ENCODE results near the gene RFPL1. TPM values are rescaled to one million over a fixed set of nuclear protein-coding genes. Genes with fewer than 3 reads are reported as not detected.
A peak's percentile ranks its signal among the peaks of the same experiment; 100 is the strongest.

Gene RFPL1
- total RNA-seq, 6 experiments from 2014 or later: not detected

- Mint-ChIP-seq H3K4me1 (ENCODE audit: low read depth) (no peaks in the 10 kb centered on the region), H3K27me3 (ENCODE audit: insufficient read depth) (peaks cover 17% of the 10 kb centered on the region), H3K9me3 (no peaks in the 10 kb centered on the region), H3K4me3 (no peak overlapping the region), H3K27ac (no peak overlapping the region), H3K36me3 (ENCODE audit: low read depth) (no peaks in the 10 kb centered on the region)
- peak; percentile 22 for DNase-seq
- no peak for TF ChIP-seq CTCF (IDR thresholded peaks at IDR 0.05)
These were observed 17.9 kb downstream of the RFPL1 start for GRCh38 chr22:29456211-29456671.

GRCh38 chr22:29457730-29458129 lies 19.3 kb downstream of the RFPL1 start:
- Mint-ChIP-seq H3K27me3 (ENCODE audit: insufficient read depth) (peaks cover 8% of the 10 kb centered on the region), H3K4me3 (no peak overlapping the region), H3K36me3 (ENCODE audit: low read depth) (no peaks in the 10 kb centered on the region), H3K9me3 (no peaks in the 10 kb centered on the region), H3K27ac (no peak overlapping the region), H3K4me1 (ENCODE audit: low read depth) (no peaks in the 10 kb centered on the region)
- peak; percentile 10 for DNase-seq
- no peak for TF ChIP-seq CTCF (IDR thresholded peaks at IDR 0.05)

GRCh38 chr22:29458551-29458950 lies 20.2 kb downstream of the RFPL1 start:
- no peak overlapping the region for H3K27ac Mint-ChIP-seq

GRCh38 chr22:29459773-29460172 lies 21.4 kb downstream of the RFPL1 start:
- TF ChIP-seq CTCF (IDR thresholded peaks at IDR 0.05): no peak
- no peak for DNase-seq
- no peak overlapping the region for H3K4me3 Mint-ChIP-seq
- H3K27me3 Mint-ChIP-seq (ENCODE audit: insufficient read depth): peaks cover 8% of the 10 kb centered on the region
- no peaks in the 10 kb centered on the region for H3K36me3 Mint-ChIP-seq (ENCODE audit: low read depth)
- no peak overlapping the region for H3K27ac Mint-ChIP-seq
- H3K9me3 Mint-ChIP-seq: no peaks in the 10 kb centered on the region
- no peaks in the 10 kb centered on the region for H3K4me1 Mint-ChIP-seq (ENCODE audit: low read depth)

More at GRCh38 chr22:29458551-29458950, 20.2 kb downstream of the RFPL1 start:
- TF ChIP-seq CTCF (IDR thresholded peaks at IDR 0.05): no peak
- Mint-ChIP-seq H3K27me3 (ENCODE audit: insufficient read depth) (peaks cover 8% of the 10 kb centered on the region), H3K4me1 (ENCODE audit: low read depth) (no peaks in the 10 kb centered on the region), H3K9me3 (no peaks in the 10 kb centered on the region), H3K36me3 (ENCODE audit: low read depth) (no peaks in the 10 kb centered on the region), H3K4me3 (no peak overlapping the region)
- no peak for DNase-seq

GRCh38 chr22:29461263-29461662 lies 22.9 kb downstream of the RFPL1 start:
- Mint-ChIP-seq H3K4me1 (ENCODE audit: low read depth) (no peaks in the 10 kb centered on the region), H3K9me3 (no peaks in the 10 kb centered on the region), H3K36me3 (ENCODE audit: low read depth) (no peaks in the 10 kb centered on the region), H3K4me3 (no peak overlapping the region), H3K27ac (no peak overlapping the region), H3K27me3 (ENCODE audit: insufficient read depth) (peaks cover 8% of the 10 kb centered on the region)
- DNase-seq: no peak
- no peak for TF ChIP-seq CTCF (IDR thresholded peaks at IDR 0.05)

- DNase-seq: no peak
- Mint-ChIP-seq H3K9me3 (no peaks in the 10 kb centered on the region), H3K36me3 (ENCODE audit: low read depth) (no peaks in the 10 kb centered on the region), H3K27me3 (ENCODE audit: insufficient read depth) (peaks cover 10% of the 10 kb centered on the region), H3K4me3 (no peak overlapping the region), H3K4me1 (ENCODE audit: low read depth) (no peaks in the 10 kb centered on the region), H3K27ac (no peak overlapping the region)
- TF ChIP-seq CTCF (IDR thresholded peaks at IDR 0.05): no peak
These were observed 25.2 kb downstream of the RFPL1 start for GRCh38 chr22:29463629-29464028.
